Endothelial cell (in vitro differentiated cells): ENCODE results near the gene TNFSF4. TPM values are rescaled to one million over a fixed set of nuclear protein-coding genes. Genes with fewer than 3 reads are reported as not detected.

Experiments
- DNase-seq: peaks from one replicate; pipeline ENCODE4 v3.0.0; 2021; ENCODE audit warnings: low spot score
- H3K27ac Mint-ChIP-seq: one replicate; pipeline ENCODE4 v1.8.0; 2021; ENCODE audit warnings: mixed read lengths, inconsistent platforms; ENCODE audit not compliant: unreplicated experiment
- H3K27me3 Mint-ChIP-seq: one replicate; pipeline ENCODE4 v1.8.0; 2021; ENCODE audit warnings: mild to moderate bottlenecking, moderate library complexity, mixed read lengths, inconsistent platforms; ENCODE audit not compliant: unreplicated experiment
- H3K36me3 Mint-ChIP-seq: one replicate; pipeline ENCODE4 v1.8.0; 2021; ENCODE audit warnings: mild to moderate bottlenecking, low read depth, mixed read lengths, inconsistent platforms; ENCODE audit not compliant: unreplicated experiment
- H3K4me1 Mint-ChIP-seq: one replicate; pipeline ENCODE4 v1.8.0; 2021; ENCODE audit warnings: mild to moderate bottlenecking, mixed read lengths, inconsistent platforms; ENCODE audit not compliant: unreplicated experiment
- H3K4me3 Mint-ChIP-seq: one replicate; pipeline ENCODE4 v1.8.0; 2021; ENCODE audit warnings: mild to moderate bottlenecking, mixed read lengths, inconsistent platforms; ENCODE audit not compliant: unreplicated experiment
- H3K9me3 Mint-ChIP-seq: one replicate; pipeline ENCODE4 v1.8.0; 2021; ENCODE audit warnings: mixed read lengths, inconsistent platforms; ENCODE audit not compliant: unreplicated experiment
- CTCF ChIP-seq: fragments of 200-600 bp; sonication (generic); IDR thresholded peaks from one replicate; pipeline ENCODE4 v1.5.0; 2021; ENCODE audit warnings: antibody characterized with exemption; ENCODE audit not compliant: unreplicated experiment
- total RNA-seq: library from RNA; stranded (reverse); fragmentation: NEBNext Ultra II Directional; extraction: Animal tissue kit (Norgen Biotek cat#: 25700); gene quantifications from one replicate; pipeline ENCODE4 v1.2.1, GENCODE V29; 2021; ENCODE audit not compliant: unreplicated experiment

TNFSF4 gene
- total RNA-seq, 1 donor from 2014 or later, result 0.15 TPM

- H3K4me1 Mint-ChIP-seq, result no peaks in the 10 kb centered on the region
- TF ChIP-seq CTCF, result no peak
- H3K27me3 Mint-ChIP-seq, result no peaks in the 10 kb centered on the region
- H3K9me3 Mint-ChIP-seq, result peaks cover 7% of the 10 kb centered on the region
- H3K4me3 Mint-ChIP-seq, result no peak overlapping the region
- DNase-seq, result no peak
- peaks cover 15% of the 10 kb centered on the region for H3K36me3 Mint-ChIP-seq
- H3K27ac Mint-ChIP-seq, result no peak overlapping the region
These were observed 57.2 kb downstream of the TNFSF4 start for GRCh38 chr1:173149887-173150286.

GRCh38 chr1:173148971-173149370, 58.2 kb downstream of the TNFSF4 start:
- TF ChIP-seq CTCF, result no peak
- Mint-ChIP-seq H3K36me3 (peaks cover 14% of the 10 kb centered on the region), H3K27ac (no peak overlapping the region), H3K9me3 (peaks cover 7% of the 10 kb centered on the region), H3K4me3 (no peak overlapping the region), H3K27me3 (no peaks in the 10 kb centered on the region), H3K4me1 (no peaks in the 10 kb centered on the region)
- DNase-seq, result no peak

GRCh38 chr1:173148545-173148944, 58.6 kb downstream of the TNFSF4 start:
- DNase-seq, result no peak
- Mint-ChIP-seq H3K4me3 (no peak overlapping the region), H3K27ac (no peak overlapping the region), H3K36me3 (peaks cover 10% of the 10 kb centered on the region), H3K9me3 (peaks cover 5% of the 10 kb centered on the region), H3K27me3 (no peaks in the 10 kb centered on the region), H3K4me1 (no peaks in the 10 kb centered on the region)
- TF ChIP-seq CTCF, result no peak

GRCh38 chr1:173140733-173141132, 66.4 kb downstream of the TNFSF4 start:
- no peak for DNase-seq
- no peak overlapping the region for H3K27ac Mint-ChIP-seq
- no peak overlapping the region for H3K4me3 Mint-ChIP-seq
- no peak for TF ChIP-seq CTCF
- no peaks in the 10 kb centered on the region for H3K9me3 Mint-ChIP-seq
- no peaks in the 10 kb centered on the region for H3K27me3 Mint-ChIP-seq
- H3K4me1 Mint-ChIP-seq, result no peaks in the 10 kb centered on the region
- peaks cover 2% of the 10 kb centered on the region for H3K36me3 Mint-ChIP-seq

- Mint-ChIP-seq H3K9me3 (no peaks in the 10 kb centered on the region), H3K4me1 (no peaks in the 10 kb centered on the region), H3K4me3 (no peak overlapping the region), H3K27me3 (no peaks in the 10 kb centered on the region), H3K36me3 (no peaks in the 10 kb centered on the region), H3K27ac (no peak overlapping the region)
- no peak for TF ChIP-seq CTCF
- DNase-seq, result no peak
These were observed 67.4 kb downstream of the TNFSF4 start for GRCh38 chr1:173139706-173140105.
